ENCODE measurements around the gene COPA. TPM values are rescaled to one million over a fixed set of nuclear protein-coding genes. Genes with fewer than 3 reads are reported as not detected.

Gene COPA
- total and polyA plus RNA-seq, 11 donors: 46.9 to 129 (median 100) TPM

DNA sequence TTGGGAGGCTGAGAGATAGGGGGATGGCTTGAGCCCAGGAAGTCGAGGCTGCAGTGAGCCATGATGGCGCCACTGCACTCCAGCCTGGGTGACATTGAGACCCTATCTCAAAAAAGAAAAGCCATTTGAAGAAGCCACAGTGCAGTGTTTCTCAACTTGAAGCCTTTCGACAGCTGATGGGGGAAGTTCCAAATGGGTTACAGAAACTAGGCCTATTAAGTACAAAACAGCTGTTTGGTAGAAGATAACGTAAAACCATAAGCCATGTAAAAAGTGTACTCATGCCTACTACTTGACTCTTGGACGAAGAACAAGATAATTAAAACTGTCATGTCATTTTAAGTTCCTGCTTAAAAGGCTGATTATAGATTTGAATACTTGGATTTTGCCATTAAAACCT is 16.6 kb downstream of the COPA start:
- TF ChIP-seq, protein P1, sequence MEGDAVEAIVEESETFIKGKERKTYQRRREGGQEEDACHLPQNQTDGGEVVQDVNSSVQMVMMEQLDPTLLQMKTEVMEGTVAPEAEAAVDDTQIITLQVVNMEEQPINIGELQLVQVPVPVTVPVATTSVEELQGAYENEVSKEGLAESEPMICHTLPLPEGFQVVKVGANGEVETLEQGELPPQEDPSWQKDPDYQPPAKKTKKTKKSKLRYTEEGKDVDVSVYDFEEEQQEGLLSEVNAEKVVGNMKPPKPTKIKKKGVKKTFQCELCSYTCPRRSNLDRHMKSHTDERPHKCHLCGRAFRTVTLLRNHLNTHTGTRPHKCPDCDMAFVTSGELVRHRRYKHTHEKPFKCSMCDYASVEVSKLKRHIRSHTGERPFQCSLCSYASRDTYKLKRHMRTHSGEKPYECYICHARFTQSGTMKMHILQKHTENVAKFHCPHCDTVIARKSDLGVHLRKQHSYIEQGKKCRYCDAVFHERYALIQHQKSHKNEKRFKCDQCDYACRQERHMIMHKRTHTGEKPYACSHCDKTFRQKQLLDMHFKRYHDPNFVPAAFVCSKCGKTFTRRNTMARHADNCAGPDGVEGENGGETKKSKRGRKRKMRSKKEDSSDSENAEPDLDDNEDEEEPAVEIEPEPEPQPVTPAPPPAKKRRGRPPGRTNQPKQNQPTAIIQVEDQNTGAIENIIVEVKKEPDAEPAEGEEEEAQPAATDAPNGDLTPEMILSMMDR (IDR thresholded peaks at IDR 0.05): no peak
- TF ChIP-seq POLR2A (IDR thresholded peaks at IDR 0.05): no peak
- WGBS, 4 donors: 69 to 78% (median 77%) methylated on average over 5 of the region's 5 CpGs
- no peak overlapping the region for H3K4me3 ChIP-seq
- peaks cover 0 to 100% (median 97%) of the 10 kb centered on the region in 9 donors for H3K36me3 ChIP-seq
- no peaks in the 10 kb centered on the region for H3K4me1 ChIP-seq
- no peak overlapping the region for H3K27ac ChIP-seq
- intact Hi-C loops (cut with DNase I): no loop called here
- no peaks in the 10 kb centered on the region for H3K27me3 ChIP-seq
- H3K9me3 ChIP-seq: no peaks in the 10 kb centered on the region
- DNase-seq (no peak), ATAC-seq (no peak)

DNA sequence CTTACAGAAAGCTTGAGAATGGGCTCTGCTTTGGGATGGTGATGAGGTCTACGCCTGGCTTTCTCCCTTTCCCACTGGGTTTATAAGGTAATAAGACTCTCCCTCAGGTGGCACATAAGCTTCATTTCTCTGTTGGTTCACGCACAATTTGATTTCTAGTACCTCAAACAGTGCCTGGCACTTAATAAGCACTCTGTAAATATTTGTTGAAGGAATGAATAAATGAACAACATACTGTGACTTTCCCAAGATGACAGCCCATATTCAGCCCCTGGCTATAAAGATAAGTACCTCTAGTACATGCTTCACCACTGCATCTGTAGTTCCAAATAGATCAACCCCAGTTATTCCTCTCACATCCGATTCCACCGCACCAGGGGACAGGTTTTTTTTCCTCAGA is 17.8 kb downstream of the COPA start:
- peaks cover 0 to under 1% (median 0%) of the 10 kb centered on the region in 12 donors for H3K4me1 ChIP-seq
- intact Hi-C loops (cut with DNase I): loop anchor here in 1 of 10 donors (2.0 kb wide), 1 partner anchor 26 kb away; no protein-coding TSS in a partner anchor
- ATAC-seq: no peak
- peaks cover 0 to 100% (median 85%) of the 10 kb centered on the region in 9 donors for H3K36me3 ChIP-seq
- 95 to 98% (median 96%) methylated on average over 4 of the region's 4 CpGs for WGBS, 4 donors
- H3K27ac ChIP-seq: no peak overlapping the region
- no peaks in the 10 kb centered on the region for H3K27me3 ChIP-seq
- H3K9me3 ChIP-seq: no peaks in the 10 kb centered on the region
- no peak overlapping the region for H3K4me3 ChIP-seq
- TF ChIP-seq, protein P1 (IDR thresholded peaks at IDR 0.05): no peak
- no peak for TF ChIP-seq POLR2A (IDR thresholded peaks at IDR 0.05)
- no peak for DNase-seq

DNA sequence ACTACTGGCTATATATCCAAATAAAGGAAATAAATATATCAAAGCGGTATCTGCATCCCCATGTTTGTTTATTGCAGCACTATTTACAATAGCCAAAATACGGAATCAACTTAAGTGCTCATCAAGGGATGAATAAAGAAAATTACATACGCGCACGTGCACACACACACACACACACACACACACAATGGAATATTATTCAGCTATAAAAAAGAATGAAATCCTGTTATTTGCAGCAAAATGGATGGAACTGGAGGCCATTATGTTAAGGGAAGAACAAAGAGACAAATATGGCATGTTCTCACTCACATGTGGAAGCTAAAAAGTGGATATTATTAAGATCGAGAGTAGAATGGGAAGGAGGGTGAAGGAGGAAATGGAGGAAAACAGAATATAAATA is 20.2 kb downstream of the COPA start:
- intact Hi-C loops (cut with DNase I): no loop called here
- no peaks in the 10 kb centered on the region for H3K9me3 ChIP-seq
- no peak overlapping the region for H3K4me3 ChIP-seq
- peaks cover 0 to 5% (median 0%) of the 10 kb centered on the region in 12 donors for H3K4me1 ChIP-seq
- H3K27ac ChIP-seq: no peak overlapping the region
- WGBS, 4 donors: 93 to 98% (median 96%) methylated on average over 6 of the region's 6 CpGs
- H3K27me3 ChIP-seq: no peaks in the 10 kb centered on the region
- H3K36me3 ChIP-seq: peaks cover 0 to 99% (median 83%) of the 10 kb centered on the region in 9 donors
- no peak for DNase-seq
- no peak for TF ChIP-seq POLR2A (IDR thresholded peaks at IDR 0.05)
- TF ChIP-seq, protein P1 (IDR thresholded peaks at IDR 0.05): no peak
- ATAC-seq: no peak

DNA sequence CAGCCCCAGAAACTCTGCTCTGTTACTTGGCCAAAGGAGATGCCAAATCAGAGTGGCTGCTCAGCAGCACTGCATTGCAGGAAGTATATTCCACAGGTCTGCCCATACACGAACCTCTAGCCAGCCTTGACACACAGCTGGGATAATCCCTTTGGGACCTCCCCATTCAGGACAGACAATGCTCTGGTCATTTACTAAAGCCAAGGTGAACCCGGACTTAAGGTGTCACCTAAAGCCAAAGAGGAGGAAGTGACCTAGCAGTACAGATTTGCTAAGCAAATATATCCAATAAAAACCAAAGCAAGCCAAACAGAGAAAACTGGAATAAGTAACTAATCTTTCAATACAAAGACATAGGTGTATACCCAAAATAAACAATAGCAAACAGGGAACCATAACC is 27.7 kb downstream of the COPA start:
- no peak overlapping the region for H3K4me3 ChIP-seq
- H3K27me3 ChIP-seq: no peaks in the 10 kb centered on the region
- peaks cover 4 to 100% (median 97%) of the 10 kb centered on the region in 9 donors for H3K36me3 ChIP-seq
- peaks cover 0 to 5% (median 0%) of the 10 kb centered on the region in 12 donors for H3K4me1 ChIP-seq
- TF ChIP-seq POLR2A (IDR thresholded peaks at IDR 0.05): no peak
- TF ChIP-seq, protein P1 (IDR thresholded peaks at IDR 0.05): no peak
- ATAC-seq (no peak), DNase-seq (no peak)
- WGBS, 4 donors: 60 to 81% (median 78%) methylated on average over 2 of the region's 2 CpGs
- no peak overlapping the region for H3K27ac ChIP-seq
- peaks cover 0 to 13% (median 0%) of the 10 kb centered on the region in 12 donors for H3K9me3 ChIP-seq
- intact Hi-C loops (cut with DNase I): no loop called here
